OCI-LY3 (cell line): ENCODE results near the gene KCNE1.

Experiments used
- CTCF ChIP-seq: fragments of 200-600, 300-600 bp; sonication (generic); IDR thresholded peaks from 2 replicates; pipeline ENCODE4 v1.5.1; 2014; ENCODE audit warnings: antibody characterized with exemption, low read length, low read depth
- EZH2phosphoT487 ChIP-seq: fragments of 200-600 bp; shearing (Covaris generic); IDR thresholded peaks from 2 replicates; pipeline ENCODE4 v1.6.1; 2018; ENCODE audit warnings: antibody characterized with exemption, mixed run types, low read depth

GRCh38 chr21:34552360-34553098, 40.5 kb upstream of the KCNE1 start:
- TF ChIP-seq EZH2phosphoT487 (no peak), CTCF (no peak)
